ENCODE data around the gene UACA. TPM values are rescaled to one million over a fixed set of nuclear protein-coding genes. Genes with fewer than 3 reads are reported as not detected.

Gene UACA
- total and polyA plus RNA-seq, 2 of the 8 experiments (the other 6 are each of a cell fraction or from before 2014, with no cell fraction given), result 28.6 to 38.9 TPM

GRCh38 chr15:70701171-70701570 lies 62.2 kb downstream of the UACA start:
- peaks cover 3 to 11% (median 7%) of the 10 kb centered on the region in 4 experiments for H3K4me1 ChIP-seq (replicated peaks in 1 of 4; ENCODE audit: control insufficient read depth in 3 of 4, insufficient read depth in 4 of 4, low read length in 3 of 4)
- 88% methylated on average over 2 of the region's 2 CpGs; no CpG with 5 or more reads in 1 of the 2 experiments for WGBS, 2 experiments (ENCODE audit: extremely low coverage in 1 of 2, insufficient coverage in 1 of 2, insufficient read length in 1 of 2, insufficient replicate concordance in 2 of 2, low coverage in 1 of 2, low lambda C conversion rate in 2 of 2, missing lambda C conversion rate in 1 of 2)
- no peak overlapping the region for H2BK12ac ChIP-seq (ENCODE audit: low read depth, low read length)
- DNase-seq (ENCODE audit: low read depth in 1 of 2, low spot score in 2 of 2), result no peak
- H2BK120ac ChIP-seq (replicated peaks; ENCODE audit: low read depth, low read length), result no peak overlapping the region
- no peak overlapping the region for H3K23ac ChIP-seq (ENCODE audit: insufficient read length)
- no peak overlapping the region for H2AFZ ChIP-seq (ENCODE audit: low read length)
- H3K9me3 ChIP-seq (ENCODE audit: insufficient read depth in 2 of 2, low read depth in 1 of 2, low read length in 1 of 2), result no peaks in the 10 kb centered on the region
- H3K23me2 ChIP-seq (ENCODE audit: low read depth, low read length), result no peaks in the 10 kb centered on the region
- H3K56ac ChIP-seq (replicated peaks; ENCODE audit: insufficient read length, low read depth, low read length), result no peak overlapping the region
- CTCF ChIA-PET (ENCODE audit: partially characterized antibody), result interaction anchor here (1.3 to 1.4 kb wide), 2 partner anchors 9 to 21 kb away, joined by 4 to 6 read pairs; no protein-coding TSS in a partner anchor
- no peak overlapping the region for H3K27ac ChIP-seq (ENCODE audit: low read depth, low read length)
- peaks cover 0 to 1% (median 0%) of the 10 kb centered on the region in 4 experiments; a peak in 1 of 7 replicates for H3K27me3 ChIP-seq (replicated peaks in 1 of 4; ENCODE audit: control insufficient read depth in 3 of 4, extremely low read depth in 1 of 4, insufficient read depth in 3 of 4, low read length in 3 of 4)
- H3K36me3 ChIP-seq (ENCODE audit: control insufficient read depth in 2 of 4, insufficient read depth in 4 of 4, low read length in 3 of 4), result no peaks in the 10 kb centered on the region
- no peak for TF ChIP-seq KDM1A (IDR thresholded peaks at IDR 0.05; ENCODE audit: borderline replicate concordance, low read length)
- TF ChIP-seq JUND (IDR thresholded peaks at IDR 0.05; ENCODE audit: low read length), result no peak
- TF ChIP-seq SP2 (IDR thresholded peaks at IDR 0.05; ENCODE audit: low read length), result no peak
- no peak for TF ChIP-seq CBX8 (IDR thresholded peaks at IDR 0.05; ENCODE audit: borderline replicate concordance, low read depth, low read length)
- no peak for TF ChIP-seq RNF2 (IDR thresholded peaks at IDR 0.05; ENCODE audit: borderline replicate concordance, low read depth, low read length, missing control alignments, poor library complexity, severe bottlenecking)
- no peak for TF ChIP-seq SRF (IDR thresholded peaks at IDR 0.05; ENCODE audit: low read depth, low read length)
- TF ChIP-seq BCL11A (IDR thresholded peaks at IDR 0.05; ENCODE audit: low read depth in 2 of 2, low read length in 2 of 2), result no peak
- FAIRE-seq, result no peak
- no peak overlapping the region for H3K4ac ChIP-seq (replicated peaks; ENCODE audit: insufficient read length, low read depth, low read length)
- no peak overlapping the region for H3K9ac ChIP-seq (replicated peaks in 1 of 4; ENCODE audit: extremely low read depth in 1 of 4, low read depth in 3 of 4, low read length in 3 of 4)
- H2BK5ac ChIP-seq (ENCODE audit: low read depth, low read length), result no peak overlapping the region
- no peak overlapping the region for H4K5ac ChIP-seq (ENCODE audit: insufficient read length, low read depth, low read length)
- H3K4me2 ChIP-seq (ENCODE audit: insufficient read depth in 1 of 2, low read depth in 2 of 2, low read length in 2 of 2), result no peak overlapping the region
- peaks cover 0 to 1% of the 10 kb centered on the region in 2 experiments for H4K20me1 ChIP-seq (replicated peaks in 1 of 2; ENCODE audit: control insufficient read depth in 1 of 2, insufficient read depth in 2 of 2, low read length in 2 of 2)
- no peak overlapping the region for H3K18ac ChIP-seq (ENCODE audit: extremely low read depth, low read length)
- POLR2A ChIA-PET (ENCODE audit: partially characterized antibody), result interaction anchor here (1.1 kb wide), 1 partner anchor 11 kb away, joined by 3 read pairs; no protein-coding TSS in a partner anchor
- no peak overlapping the region for H4K8ac ChIP-seq (ENCODE audit: extremely low read depth, insufficient read depth, low read length)
- no peak overlapping the region for H2BK15ac ChIP-seq (ENCODE audit: low read length)
- peaks cover 0 to 10% of the 10 kb centered on the region in 2 experiments; a peak in 1 of 4 replicates for H3K79me2 ChIP-seq (ENCODE audit: control insufficient read depth in 1 of 2, insufficient read depth in 2 of 2, low read length in 2 of 2)
- H3K4me3 ChIP-seq (ENCODE audit: extremely low read depth in 1 of 4, insufficient read depth in 2 of 4, low read depth in 3 of 4, low read length in 4 of 4), result no peak overlapping the region
- no peak overlapping the region for H2BK20ac ChIP-seq (ENCODE audit: low read length)
- H3K79me1 ChIP-seq (ENCODE audit: low read depth, low read length), result no peaks in the 10 kb centered on the region; the same call in 1 of the 2 replicates
- no peak overlapping the region for H4K91ac ChIP-seq (replicated peaks; ENCODE audit: insufficient read length, low read length)
- H3K14ac ChIP-seq (ENCODE audit: insufficient read length), result no peak overlapping the region
- H2AK5ac ChIP-seq (ENCODE audit: low read depth, low read length), result no peak overlapping the region
